Measurements from ENCODE around the gene CTRB1.
"Not testable (repeated sequence)": the region's sequence is repeated elsewhere in the genome, so short reads cannot be mapped to it uniquely, and the experiment has no call there.

Gene CTRB1

GRCh38 chr16:75236232-75236631 is 17.4 kb downstream of the CTRB1 start:
- TF ChIP-seq CTCF (IDR thresholded peaks at IDR 0.05; ENCODE audit: extremely low read depth, insufficient read depth, missing control alignments), result no peak
- in situ Hi-C loops (cut with MboI; ENCODE audit: low pct_unique_long_range_greater_than_20kb, low sequenced_read_pairs, unreplicated experiment), result no loop called here
- no peak for DNase-seq (ENCODE audit: low spot score)

GRCh38 chr16:75236736-75237397 is 18.1 kb downstream of the CTRB1 start:
- TF ChIP-seq CTCF (IDR thresholded peaks at IDR 0.05; ENCODE audit: extremely low read depth, insufficient read depth, missing control alignments), result no peak
- in situ Hi-C loops (cut with MboI; ENCODE audit: low pct_unique_long_range_greater_than_20kb, low sequenced_read_pairs, unreplicated experiment), result no loop called here
- DNase-seq (ENCODE audit: low spot score), result no peak

GRCh38 chr16:75237398-75238131 is 18.8 kb downstream of the CTRB1 start:
- TF ChIP-seq CTCF (IDR thresholded peaks at IDR 0.05; ENCODE audit: extremely low read depth, insufficient read depth, missing control alignments), result no peak
- in situ Hi-C loops (cut with MboI; ENCODE audit: low pct_unique_long_range_greater_than_20kb, low sequenced_read_pairs, unreplicated experiment), result no loop called here
- DNase-seq (ENCODE audit: low spot score), result no peak

- DNase-seq (ENCODE audit: low spot score), result no peak
- TF ChIP-seq CTCF (IDR thresholded peaks at IDR 0.05; ENCODE audit: extremely low read depth, insufficient read depth, missing control alignments), result no peak
- in situ Hi-C loops (cut with MboI; ENCODE audit: low pct_unique_long_range_greater_than_20kb, low sequenced_read_pairs, unreplicated experiment), result no loop called here
Observed at GRCh38 chr16:75238132-75238852, 19.5 kb downstream of the CTRB1 start.

- in situ Hi-C loops (cut with MboI; ENCODE audit: low pct_unique_long_range_greater_than_20kb, low sequenced_read_pairs, unreplicated experiment), result no loop called here
- no peak for TF ChIP-seq CTCF (IDR thresholded peaks at IDR 0.05; ENCODE audit: extremely low read depth, insufficient read depth, missing control alignments)
- DNase-seq (ENCODE audit: low spot score), result no peak
Observed at GRCh38 chr16:75238853-75239541, 20.2 kb downstream of the CTRB1 start.

- no peak for DNase-seq (ENCODE audit: low spot score)
- in situ Hi-C loops (cut with MboI; ENCODE audit: low pct_unique_long_range_greater_than_20kb, low sequenced_read_pairs, unreplicated experiment), result no loop called here
- TF ChIP-seq CTCF (IDR thresholded peaks at IDR 0.05; ENCODE audit: extremely low read depth, insufficient read depth, missing control alignments), result no peak
Observed at GRCh38 chr16:75239542-75240122, 20.8 kb downstream of the CTRB1 start.

- DNase-seq (ENCODE audit: low spot score); in situ Hi-C loops (cut with MboI; ENCODE audit: low pct_unique_long_range_greater_than_20kb, low sequenced_read_pairs, unreplicated experiment): not testable (repeated sequence)
Observed at GRCh38 chr16:75240633-75241032, 21.8 kb downstream of the CTRB1 start.
